SU-DHL-6 (cell line): Measurements from ENCODE around the gene MCF2L2.
"Not testable (repeated sequence)": the region's sequence is repeated elsewhere in the genome, so short reads cannot be mapped to it uniquely, and the experiment has no call there.

Experiments used
- EZH2phosphoT487 ChIP-seq: fragments of 200-600 bp; sonication (generic), shearing (Covaris generic); conservative IDR thresholded peaks from 2 replicates; pipeline ENCODE4 v1.6.1; 2018; ENCODE audit warnings: mild to moderate bottlenecking, antibody characterized with exemption, low read length, moderate library complexity, mixed read lengths
- TF ChIP-seq, protein P1 (sequence below): fragments of 200-600 bp; sonication (generic); IDR thresholded peaks from one replicate; pipeline ENCODE4 v1.5.1; 2017; ENCODE audit warnings: antibody characterized with exemption, mild to moderate bottlenecking, low read length, moderate library complexity; ENCODE audit not compliant: insufficient read depth, poor library complexity, severe bottlenecking

DNA sequence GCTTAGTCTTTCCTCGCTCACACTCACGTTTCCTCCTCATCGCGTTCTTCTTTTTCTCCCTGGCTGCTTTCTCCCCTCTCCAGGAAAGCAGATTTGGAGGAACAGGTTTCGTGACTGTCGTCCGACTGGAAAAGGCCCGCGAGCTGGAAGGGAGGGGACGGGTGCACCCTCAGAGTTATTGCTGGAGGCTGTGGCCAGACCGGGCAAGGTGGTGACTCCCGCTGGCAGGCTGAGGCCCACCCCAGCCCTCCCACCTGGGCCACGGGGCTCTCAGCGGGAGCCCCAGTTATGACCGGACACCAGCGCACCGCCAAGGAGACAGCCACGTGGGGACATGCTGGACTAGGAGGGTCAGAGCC is 248.9 kb downstream of the MCF2L2 start:
- TF ChIP-seq, protein P1, sequence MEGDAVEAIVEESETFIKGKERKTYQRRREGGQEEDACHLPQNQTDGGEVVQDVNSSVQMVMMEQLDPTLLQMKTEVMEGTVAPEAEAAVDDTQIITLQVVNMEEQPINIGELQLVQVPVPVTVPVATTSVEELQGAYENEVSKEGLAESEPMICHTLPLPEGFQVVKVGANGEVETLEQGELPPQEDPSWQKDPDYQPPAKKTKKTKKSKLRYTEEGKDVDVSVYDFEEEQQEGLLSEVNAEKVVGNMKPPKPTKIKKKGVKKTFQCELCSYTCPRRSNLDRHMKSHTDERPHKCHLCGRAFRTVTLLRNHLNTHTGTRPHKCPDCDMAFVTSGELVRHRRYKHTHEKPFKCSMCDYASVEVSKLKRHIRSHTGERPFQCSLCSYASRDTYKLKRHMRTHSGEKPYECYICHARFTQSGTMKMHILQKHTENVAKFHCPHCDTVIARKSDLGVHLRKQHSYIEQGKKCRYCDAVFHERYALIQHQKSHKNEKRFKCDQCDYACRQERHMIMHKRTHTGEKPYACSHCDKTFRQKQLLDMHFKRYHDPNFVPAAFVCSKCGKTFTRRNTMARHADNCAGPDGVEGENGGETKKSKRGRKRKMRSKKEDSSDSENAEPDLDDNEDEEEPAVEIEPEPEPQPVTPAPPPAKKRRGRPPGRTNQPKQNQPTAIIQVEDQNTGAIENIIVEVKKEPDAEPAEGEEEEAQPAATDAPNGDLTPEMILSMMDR: not testable (repeated sequence)
- TF ChIP-seq EZH2phosphoT487: not testable (repeated sequence)
